KOPT-K1 (cell line): ENCODE results near the gene EGFLAM.

ENCODE experiments used
- H3K27ac ChIP-seq: fragments of 200-600 bp; sonication (generic); 2 replicates; pipeline ENCODE4 v1.5.1; 2016; ENCODE audit warnings: antibody characterized with exemption, mild to moderate bottlenecking, low read depth, low read length; ENCODE audit not compliant: poor library complexity, severe bottlenecking
- H3K36me3 ChIP-seq: fragments of 200-600 bp; sonication (generic); 2 replicates; pipeline ENCODE4 v1.5.1; 2017; ENCODE audit warnings: antibody characterized with exemption, mild to moderate bottlenecking, low read length, moderate library complexity; ENCODE audit not compliant: insufficient read depth
- H3K9me3 ChIP-seq: fragments of 200-600 bp; sonication (generic); 2 replicates; pipeline ENCODE4 v1.5.1; 2017; ENCODE audit warnings: antibody characterized with exemption, low read length, mild to moderate bottlenecking; ENCODE audit not compliant: insufficient read depth, poor library complexity, severe bottlenecking

The EGFLAM gene

GRCh38 chr5:38446029-38446522, 187.7 kb downstream of the EGFLAM start:
- Histone ChIP-seq H3K36me3 (no peaks in the 10 kb centered on the region), H3K27ac (no peak overlapping the region), H3K9me3 (no peaks in the 10 kb centered on the region)

- no peak overlapping the region for H3K27ac ChIP-seq
- no peaks in the 10 kb centered on the region for H3K36me3 ChIP-seq
- H3K9me3 ChIP-seq: no peaks in the 10 kb centered on the region
These were observed 188.7 kb downstream of the EGFLAM start for GRCh38 chr5:38447056-38447455.

GRCh38 chr5:38447786-38448185, 189.4 kb downstream of the EGFLAM start:
- Histone ChIP-seq H3K36me3 (no peaks in the 10 kb centered on the region), H3K27ac (no peak overlapping the region), H3K9me3 (no peaks in the 10 kb centered on the region)

- no peak overlapping the region for H3K27ac ChIP-seq
- no peaks in the 10 kb centered on the region for H3K9me3 ChIP-seq
- no peaks in the 10 kb centered on the region for H3K36me3 ChIP-seq
These were observed 190.4 kb downstream of the EGFLAM start for GRCh38 chr5:38448568-38449350.

GRCh38 chr5:38450627-38451026, 192.3 kb downstream of the EGFLAM start:
- no peak overlapping the region for H3K27ac ChIP-seq
- no peaks in the 10 kb centered on the region for H3K9me3 ChIP-seq
- no peaks in the 10 kb centered on the region for H3K36me3 ChIP-seq

GRCh38 chr5:38451074-38451725, 192.8 kb downstream of the EGFLAM start:
- no peaks in the 10 kb centered on the region for H3K9me3 ChIP-seq
- H3K36me3 ChIP-seq: no peaks in the 10 kb centered on the region
- no peak overlapping the region for H3K27ac ChIP-seq

- Histone ChIP-seq H3K27ac (no peak overlapping the region), H3K36me3 (no peaks in the 10 kb centered on the region), H3K9me3 (no peaks in the 10 kb centered on the region)
These were observed 193.8 kb downstream of the EGFLAM start for GRCh38 chr5:38452201-38452600.

GRCh38 chr5:38453506-38453905, 195.1 kb downstream of the EGFLAM start:
- Histone ChIP-seq H3K9me3 (no peaks in the 10 kb centered on the region), H3K27ac (no peak overlapping the region)

GRCh38 chr5:38453921-38454320, 195.6 kb downstream of the EGFLAM start:
- H3K9me3 ChIP-seq: no peaks in the 10 kb centered on the region
- H3K36me3 ChIP-seq: no peaks in the 10 kb centered on the region
- no peak overlapping the region for H3K27ac ChIP-seq

More at GRCh38 chr5:38453506-38453905, 195.1 kb downstream of the EGFLAM start:
- no peaks in the 10 kb centered on the region for H3K36me3 ChIP-seq

GRCh38 chr5:38455796-38456330, 197.5 kb downstream of the EGFLAM start:
- no peak overlapping the region for H3K27ac ChIP-seq
- H3K36me3 ChIP-seq: no peaks in the 10 kb centered on the region
- H3K9me3 ChIP-seq: no peaks in the 10 kb centered on the region

GRCh38 chr5:38456657-38457399, 198.5 kb downstream of the EGFLAM start:
- no peaks in the 10 kb centered on the region for H3K9me3 ChIP-seq
- H3K36me3 ChIP-seq: no peaks in the 10 kb centered on the region

GRCh38 chr5:38458174-38458573, 199.8 kb downstream of the EGFLAM start:
- H3K9me3 ChIP-seq: no peaks in the 10 kb centered on the region
- H3K36me3 ChIP-seq: no peaks in the 10 kb centered on the region
- H3K27ac ChIP-seq: no peak overlapping the region

More at GRCh38 chr5:38456657-38457399, 198.5 kb downstream of the EGFLAM start:
- H3K27ac ChIP-seq: no peak overlapping the region

- Histone ChIP-seq H3K36me3 (no peaks in the 10 kb centered on the region), H3K27ac (no peak overlapping the region), H3K9me3 (no peaks in the 10 kb centered on the region)
These were observed 204.7 kb downstream of the EGFLAM start for GRCh38 chr5:38462976-38463633.

GRCh38 chr5:38463634-38464521, 205.5 kb downstream of the EGFLAM start:
- Histone ChIP-seq H3K27ac (no peak overlapping the region), H3K9me3 (no peaks in the 10 kb centered on the region), H3K36me3 (no peaks in the 10 kb centered on the region)
